Measurements from ENCODE around the gene PHF1.

The PHF1 gene

GRCh38 chr6:33412140-33413009, 1.6 kb downstream of the PHF1 start:
- peak overlapping the region; percentile 80 for H3K4me3 ChIP-seq (ENCODE audit: low read length)

GRCh38 chr6:33413241-33414120, 2.7 kb downstream of the PHF1 start:
- DNase-seq (ENCODE audit: low read depth), result no peak
- H3K4me3 ChIP-seq (ENCODE audit: low read length), result no peak overlapping the region

More at GRCh38 chr6:33412140-33413009, 1.6 kb downstream of the PHF1 start:
- DNase-seq (ENCODE audit: low read depth), result no peak
- no peak for TF ChIP-seq CTCF (conservative IDR thresholded peaks at IDR 0.05; ENCODE audit: low read length)

GRCh38 chr6:33414592-33415271, 3.9 kb downstream of the PHF1 start:
- no peak for DNase-seq (ENCODE audit: low read depth)
- TF ChIP-seq CTCF (conservative IDR thresholded peaks at IDR 0.05; ENCODE audit: low read length), result peak; percentile 45
- no peak overlapping the region for H3K4me3 ChIP-seq (ENCODE audit: low read length)

More at GRCh38 chr6:33413241-33414120, 2.7 kb downstream of the PHF1 start:
- TF ChIP-seq CTCF (conservative IDR thresholded peaks at IDR 0.05; ENCODE audit: low read length), result no peak

GRCh38 chr6:33415831-33416230, 5.0 kb downstream of the PHF1 start:
- no peak for TF ChIP-seq CTCF (conservative IDR thresholded peaks at IDR 0.05; ENCODE audit: low read length)
- peak overlapping the region; percentile 90 for H3K4me3 ChIP-seq (ENCODE audit: low read length)
- DNase-seq (ENCODE audit: low read depth), result no peak

GRCh38 chr6:33416386-33417127, 5.7 kb downstream of the PHF1 start:
- TF ChIP-seq CTCF (conservative IDR thresholded peaks at IDR 0.05; ENCODE audit: low read length), result no peak
- peak overlapping the region; percentile 90 for H3K4me3 ChIP-seq (ENCODE audit: low read length)
- no peak for DNase-seq (ENCODE audit: low read depth)

GRCh38 chr6:33417128-33417902, 6.5 kb downstream of the PHF1 start:
- TF ChIP-seq CTCF (conservative IDR thresholded peaks at IDR 0.05; ENCODE audit: low read length), result no peak
- peak; percentile 88 for DNase-seq (ENCODE audit: low read depth)
- H3K4me3 ChIP-seq (ENCODE audit: low read length), result peak overlapping the region; percentile 90
